Upper lobe of left lung (tissue), 4 donors: ENCODE results near the gene CENATAC.

Experiments
- CTCF ChIP-seq, 6 experiments: fragments of 450-650 bp in 4 of 6; fragments of 200-600 bp in 2 of 6; sonication (generic) in 2 of 6; IDR thresholded peaks; one replicate each; pipeline ENCODE4 v1.5.1; 2016 to 2019; ENCODE audit warnings: antibody characterized with exemption in 6 of 6
- EP300 ChIP-seq, 4 donors: sonication (generic); formaldehyde crosslinking; IDR thresholded peaks; one replicate each; pipeline ENCODE4 v1.5.1; 2017; ENCODE audit warnings: antibody characterized with exemption in 4 of 4, control low read depth in 2 of 4
- POLR2A ChIP-seq, 4 donors: fragments of 450-650 bp; IDR thresholded peaks; one replicate each; pipeline ENCODE4 v1.5.1; 2016 to 2017; ENCODE audit warnings: antibody characterized with exemption in 4 of 4, mild to moderate bottlenecking in 2 of 4
- POLR2AphosphoS5 ChIP-seq, 2 donors: sonication (generic); formaldehyde crosslinking; IDR thresholded peaks; one replicate each; pipeline ENCODE4 v1.5.1; 2017; ENCODE audit warnings: antibody characterized with exemption in 2 of 2

- TF ChIP-seq CTCF (IDR thresholded peaks at IDR 0.05), result no peak
- no peak for TF ChIP-seq POLR2A (IDR thresholded peaks at IDR 0.05)
- no peak for TF ChIP-seq POLR2AphosphoS5 (IDR thresholded peaks at IDR 0.05)
- TF ChIP-seq EP300 (IDR thresholded peaks at IDR 0.05), result no peak
Measured at GRCh38 chr11:119042927-119043326, 45.0 kb downstream of the CENATAC start.
